GM19099 (cell line): ENCODE data around the gene CACNA1C.

Experiments used
- POLR2A ChIP-seq: IDR thresholded peaks from 3 replicates; pipeline ENCODE4 v1.6.1; 2011; ENCODE audit warnings: low read depth; ENCODE audit not compliant: insufficient read length; ENCODE audit errors: extremely low read depth

The CACNA1C gene

DNA sequence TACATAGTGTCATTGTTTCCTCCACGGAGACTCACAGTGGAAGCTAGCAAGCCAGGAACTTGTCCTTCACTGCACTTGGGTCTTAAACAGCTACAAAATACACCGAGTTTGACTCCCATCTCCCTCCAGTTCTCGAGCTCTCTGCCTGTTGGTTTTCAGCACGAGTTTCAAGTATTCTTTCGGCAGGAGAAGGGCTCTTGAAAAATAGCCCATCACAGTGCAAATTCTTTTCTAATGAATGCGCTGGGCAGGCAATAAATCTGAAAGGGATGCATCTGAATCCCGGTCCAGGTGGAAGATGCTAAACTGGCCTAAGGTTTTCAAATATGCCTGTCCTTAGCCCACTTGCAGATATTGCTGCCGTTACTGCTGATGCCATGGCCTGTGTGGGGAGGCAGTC lies 173.9 kb downstream of the CACNA1C start:
- TF ChIP-seq POLR2A: no peak

DNA sequence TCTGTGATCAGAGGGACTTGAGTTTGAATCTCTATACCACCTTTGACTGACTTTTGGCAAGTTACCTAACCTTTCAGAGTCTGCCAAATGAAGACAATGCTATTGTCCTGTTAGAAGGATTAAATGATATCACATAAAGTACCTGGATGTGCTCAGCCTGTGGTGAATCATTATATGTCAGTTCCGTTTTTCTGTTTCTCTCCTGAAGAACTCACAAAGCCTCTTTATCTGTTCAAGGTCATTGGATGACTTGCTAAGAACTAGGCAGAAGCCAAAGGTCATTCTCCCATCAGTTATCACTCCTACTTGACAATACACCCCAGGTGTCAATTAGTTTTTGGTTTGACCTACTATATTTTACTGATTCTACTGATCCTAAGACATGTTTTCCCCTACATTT lies 174.6 kb downstream of the CACNA1C start:
- TF ChIP-seq POLR2A: no peak

GRCh38 chr12:2228535-2228934 lies 175.7 kb downstream of the CACNA1C start:
- TF ChIP-seq POLR2A: no peak

DNA sequence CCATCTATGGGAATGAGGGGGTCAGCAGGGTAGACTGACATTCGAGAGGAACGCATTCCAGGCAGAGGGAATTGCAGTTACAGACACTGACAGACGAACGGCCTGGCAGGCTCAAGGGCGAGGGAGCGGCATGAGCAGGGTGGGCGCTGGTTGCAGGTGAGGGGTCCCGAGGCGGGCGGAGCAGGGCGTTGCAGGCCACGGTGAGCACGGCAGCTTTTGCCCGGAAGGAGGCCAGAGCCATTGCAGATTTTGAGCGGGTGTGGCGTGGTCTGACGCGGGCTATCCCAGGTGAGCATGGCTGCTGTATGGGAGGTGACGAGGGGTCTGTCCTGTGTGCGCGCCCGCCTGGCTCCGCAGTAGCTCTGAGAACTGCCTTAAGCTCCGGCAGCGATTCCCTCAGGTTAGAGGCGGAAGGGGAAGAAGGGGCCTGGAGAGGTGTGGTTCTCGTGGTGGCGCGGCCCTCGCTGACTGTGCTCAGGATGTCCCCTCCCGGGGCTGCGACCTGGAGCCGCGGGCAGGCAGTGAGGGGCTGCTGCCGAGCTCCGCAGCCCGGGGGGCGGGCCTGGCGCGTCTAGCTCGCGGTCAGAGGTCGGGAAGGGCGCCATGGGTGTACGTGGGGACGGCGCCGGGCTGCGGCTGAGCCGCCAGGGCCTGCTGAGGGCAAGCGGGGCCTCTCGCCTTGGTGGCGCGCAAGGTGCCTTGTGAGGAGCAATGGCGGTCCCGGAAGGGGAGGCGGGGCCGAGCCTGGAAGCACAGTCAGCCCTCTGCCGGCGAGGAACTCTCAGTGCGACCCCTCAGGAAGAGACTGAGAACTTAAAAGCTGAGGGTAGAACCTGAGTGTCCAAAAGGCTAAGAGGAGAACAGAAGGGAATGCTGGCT lies 177.1 kb downstream of the CACNA1C start:
- no peak for TF ChIP-seq POLR2A

DNA sequence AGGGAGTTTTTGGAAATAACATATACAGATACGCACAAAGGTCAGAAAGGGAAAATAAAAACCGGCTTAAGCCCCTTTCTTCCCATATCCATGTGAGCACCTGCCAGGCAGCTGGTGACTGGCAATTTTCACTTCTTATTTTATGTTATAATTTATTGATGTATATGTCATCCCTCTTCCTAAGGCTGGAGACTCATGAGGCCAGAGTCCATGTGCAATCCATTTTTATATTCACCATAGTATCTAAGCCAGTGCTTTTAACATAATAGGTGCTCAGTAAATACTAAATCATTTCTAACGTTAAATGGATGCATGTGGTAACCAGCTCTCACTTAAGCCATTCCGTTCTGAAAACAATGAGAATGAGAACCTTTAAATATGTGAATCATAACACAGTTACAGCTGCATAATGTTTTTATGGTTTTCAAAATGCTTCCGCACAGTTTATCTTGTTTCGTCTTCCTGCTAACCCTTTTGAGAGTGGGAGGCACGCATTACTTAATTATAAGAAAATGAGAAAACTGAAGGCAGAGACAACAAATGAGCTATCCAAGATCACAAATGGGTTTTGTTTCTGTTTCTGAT lies 178.3 kb downstream of the CACNA1C start:
- no peak for TF ChIP-seq POLR2A

- TF ChIP-seq POLR2A: no peak
Observed at GRCh38 chr12:2231956-2232355, 179.2 kb downstream of the CACNA1C start.

GRCh38 chr12:2233034-2233433 lies 180.2 kb downstream of the CACNA1C start:
- TF ChIP-seq POLR2A: no peak

DNA sequence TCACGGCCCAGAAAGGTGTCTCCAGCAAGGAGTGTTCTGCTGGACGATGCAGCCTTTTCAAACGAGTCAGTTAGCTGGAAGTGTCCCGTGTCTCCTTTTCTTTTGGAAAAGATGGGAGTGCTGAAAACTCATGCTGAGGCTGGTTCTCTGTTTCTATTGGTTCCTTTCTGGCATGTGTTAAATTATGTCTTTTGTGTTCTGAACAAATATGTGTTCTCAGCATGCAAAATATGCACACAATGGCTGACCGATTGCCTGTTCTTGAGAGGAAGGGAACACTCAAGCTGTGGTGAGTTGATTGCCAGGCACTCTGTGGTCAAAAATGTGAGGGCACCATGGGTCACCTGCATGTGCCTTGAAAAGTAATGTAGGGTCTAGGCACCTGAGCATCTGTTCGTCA lies 181.3 kb downstream of the CACNA1C start:
- no peak for TF ChIP-seq POLR2A

DNA sequence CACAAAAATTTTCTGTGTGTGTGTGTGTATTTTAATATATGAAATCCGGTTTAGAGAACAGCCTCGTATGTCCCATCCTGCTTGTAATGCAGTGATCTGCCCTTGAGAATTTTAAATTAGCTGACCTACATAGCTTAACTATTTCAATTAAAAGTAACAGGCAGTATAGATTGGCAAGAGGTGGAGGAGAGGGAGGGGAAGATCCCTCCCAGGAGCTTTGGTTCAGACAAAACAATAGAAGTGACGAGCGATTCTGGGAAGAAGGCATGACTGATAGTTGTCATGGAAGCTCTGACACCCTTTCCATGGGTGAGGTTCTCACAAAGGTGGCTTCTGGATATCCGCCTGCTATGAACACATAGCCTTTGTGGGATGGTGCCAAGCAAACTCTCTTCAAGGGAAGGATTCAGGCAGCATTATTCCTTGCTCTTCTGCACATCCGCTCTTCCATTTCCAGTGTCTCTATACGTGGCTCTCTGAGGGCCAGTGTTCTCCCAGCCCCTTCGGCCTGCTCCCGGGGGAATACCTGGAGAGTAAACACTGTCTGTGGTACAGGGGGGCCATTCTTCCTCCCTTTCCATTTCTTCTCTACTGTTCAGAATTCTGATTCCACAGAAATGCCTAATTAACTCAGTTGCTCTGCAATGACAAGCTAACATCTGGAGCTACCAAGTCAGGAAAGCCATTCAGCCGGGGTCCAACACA lies 182.0 kb downstream of the CACNA1C start:
- no peak for TF ChIP-seq POLR2A

GRCh38 chr12:2236506-2237294 lies 183.9 kb downstream of the CACNA1C start:
- TF ChIP-seq POLR2A: no peak

DNA sequence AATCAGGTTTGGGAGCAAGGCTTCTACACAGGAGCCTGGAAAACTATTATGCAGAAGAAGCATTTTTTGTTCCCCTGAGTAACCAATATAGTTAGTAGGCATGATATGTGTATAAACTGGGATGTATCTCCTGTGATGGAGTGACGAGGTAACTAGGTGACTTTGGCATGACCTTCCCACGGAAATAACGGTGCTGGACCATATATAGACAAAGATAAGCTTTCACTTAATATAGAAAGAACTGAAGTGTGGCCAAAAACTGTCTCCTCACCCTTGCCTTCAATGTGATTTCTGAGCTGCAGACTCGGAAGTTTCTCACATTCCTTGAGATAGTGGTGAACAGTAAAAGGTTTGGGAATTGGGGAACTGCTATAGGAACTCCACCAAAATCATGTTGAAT lies 185.3 kb downstream of the CACNA1C start:
- TF ChIP-seq POLR2A: no peak

DNA sequence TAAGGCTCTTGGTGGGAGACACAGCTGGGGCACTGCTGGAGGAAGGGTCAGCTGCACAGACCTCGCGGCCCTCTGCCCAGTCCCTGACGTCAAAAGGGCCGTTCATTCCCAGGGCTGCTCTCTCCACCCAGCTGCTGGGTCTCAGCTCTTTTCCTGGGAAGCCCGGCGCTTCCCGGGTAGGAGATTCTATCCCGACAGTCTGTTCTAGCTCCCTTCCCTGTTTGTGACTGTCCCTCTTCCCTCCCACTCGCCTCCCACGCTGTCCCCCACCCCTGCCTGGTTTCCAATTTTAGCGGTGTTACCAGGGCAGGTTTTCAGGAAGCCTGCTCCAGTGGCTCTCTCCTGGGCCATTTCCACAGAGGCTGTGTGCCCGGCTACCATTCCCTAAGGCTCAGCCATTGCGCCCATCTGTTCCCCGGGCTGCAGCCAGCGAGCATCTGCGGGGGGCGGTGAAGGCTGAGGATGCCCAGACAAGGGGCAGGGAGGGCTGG lies 186.6 kb downstream of the CACNA1C start:
- TF ChIP-seq POLR2A: no peak

GRCh38 chr12:2240390-2240789 lies 187.6 kb downstream of the CACNA1C start:
- no peak for TF ChIP-seq POLR2A

DNA sequence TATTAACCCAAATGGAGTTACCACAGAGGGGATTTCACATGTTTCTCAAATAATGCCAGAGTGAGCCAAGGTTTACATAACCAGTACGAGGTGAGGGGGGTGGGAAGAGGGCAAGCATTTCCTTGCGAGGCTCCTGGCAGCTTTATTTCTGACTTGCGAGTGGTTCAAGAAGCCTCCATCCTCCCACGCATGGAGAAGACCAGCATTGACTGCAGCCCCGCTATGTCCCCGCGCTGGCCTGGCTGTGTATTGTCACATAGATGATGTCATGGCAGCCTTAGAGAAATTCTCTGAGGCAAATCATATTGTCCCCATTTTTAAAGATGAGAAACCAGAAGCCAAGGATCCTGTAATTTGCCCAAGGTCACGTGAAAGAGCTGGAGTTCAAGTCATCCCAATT lies 188.2 kb downstream of the CACNA1C start:
- TF ChIP-seq POLR2A: no peak

- TF ChIP-seq POLR2A: no peak
Observed at GRCh38 chr12:2242216-2242615, 189.4 kb downstream of the CACNA1C start.

DNA sequence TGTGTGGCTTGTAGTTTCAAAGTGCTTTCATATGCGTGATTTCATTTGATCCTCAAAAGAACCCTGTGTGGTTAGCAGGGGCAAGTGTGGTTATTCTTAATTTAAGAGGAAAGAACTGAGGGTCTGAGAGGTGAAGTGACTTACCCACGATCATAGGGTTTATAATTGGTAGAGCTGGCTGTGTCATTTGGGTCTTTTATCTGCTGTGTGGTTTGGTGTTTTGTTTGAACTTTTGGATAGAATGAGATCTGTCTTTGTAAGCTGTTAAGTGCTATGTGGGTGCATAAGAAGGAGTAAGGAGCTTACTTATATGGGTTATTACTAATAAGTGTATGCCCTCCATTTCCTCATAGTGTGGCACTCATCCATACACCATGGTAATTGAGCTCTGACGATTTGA lies 190.0 kb downstream of the CACNA1C start:
- TF ChIP-seq POLR2A: no peak

GRCh38 chr12:2243275-2243674 lies 190.5 kb downstream of the CACNA1C start:
- TF ChIP-seq POLR2A: no peak
